NT2/D1 (cell line): ENCODE data around the gene CACNA1C.

Source experiments
- SUZ12 ChIP-seq: IDR thresholded peaks from 2 replicates; pipeline ENCODE4 v1.6.1; 2011; ENCODE audit not compliant: insufficient read length, insufficient read depth; ENCODE audit errors: extremely low read depth
- YY1 ChIP-seq: IDR thresholded peaks from 2 replicates; pipeline ENCODE4 v1.6.1; 2011; ENCODE audit not compliant: insufficient read length, insufficient read depth
- ZNF274 ChIP-seq: IDR thresholded peaks from 2 replicates; pipeline ENCODE4 v1.6.1; 2011; ENCODE audit warnings: mild to moderate bottlenecking, low read depth, low read length

DNA sequence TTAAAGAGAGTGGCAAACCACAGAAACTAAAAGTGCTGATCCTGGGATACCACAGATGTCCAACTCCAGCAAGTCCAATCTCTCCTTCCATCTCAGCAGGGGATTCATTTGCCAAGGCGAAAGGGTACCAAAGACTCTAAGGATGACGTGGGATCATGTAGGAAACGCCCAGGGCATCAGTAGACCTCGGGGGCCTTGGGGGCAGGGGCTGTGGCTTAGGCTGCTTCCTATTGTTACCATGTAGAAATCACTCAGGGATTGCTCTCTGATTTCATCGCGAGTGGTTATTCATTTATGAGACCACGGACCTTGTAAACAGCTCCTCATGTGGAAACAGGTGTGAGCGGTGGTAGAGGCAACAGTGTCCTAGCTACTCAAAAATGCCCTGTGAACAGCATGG lies 592.7 kb downstream of the CACNA1C start:
- TF ChIP-seq ZNF274 (no peak), SUZ12 (no peak), YY1 (no peak)
